Stimulated activated CD8-positive, alpha-beta memory T cell treated with anti-CD3 and anti-CD28 coated beads, Interleukin-7, amount 100 ng/mL, for 48 hours (primary cell): ENCODE measurements around the gene EIF2A.
"Not testable (repeated sequence)": the region's sequence is repeated elsewhere in the genome, so short reads cannot be mapped to it uniquely, and the experiment has no call there.

Experiments
- DNase-seq, 2 donors: peaks; one replicate each; pipeline ENCODE4 v3.0.0-alpha.2; 2020; ENCODE audit warnings: low read depth in 1 of 2; ENCODE audit errors: extremely low read depth in 1 of 2

The EIF2A gene

DNA sequence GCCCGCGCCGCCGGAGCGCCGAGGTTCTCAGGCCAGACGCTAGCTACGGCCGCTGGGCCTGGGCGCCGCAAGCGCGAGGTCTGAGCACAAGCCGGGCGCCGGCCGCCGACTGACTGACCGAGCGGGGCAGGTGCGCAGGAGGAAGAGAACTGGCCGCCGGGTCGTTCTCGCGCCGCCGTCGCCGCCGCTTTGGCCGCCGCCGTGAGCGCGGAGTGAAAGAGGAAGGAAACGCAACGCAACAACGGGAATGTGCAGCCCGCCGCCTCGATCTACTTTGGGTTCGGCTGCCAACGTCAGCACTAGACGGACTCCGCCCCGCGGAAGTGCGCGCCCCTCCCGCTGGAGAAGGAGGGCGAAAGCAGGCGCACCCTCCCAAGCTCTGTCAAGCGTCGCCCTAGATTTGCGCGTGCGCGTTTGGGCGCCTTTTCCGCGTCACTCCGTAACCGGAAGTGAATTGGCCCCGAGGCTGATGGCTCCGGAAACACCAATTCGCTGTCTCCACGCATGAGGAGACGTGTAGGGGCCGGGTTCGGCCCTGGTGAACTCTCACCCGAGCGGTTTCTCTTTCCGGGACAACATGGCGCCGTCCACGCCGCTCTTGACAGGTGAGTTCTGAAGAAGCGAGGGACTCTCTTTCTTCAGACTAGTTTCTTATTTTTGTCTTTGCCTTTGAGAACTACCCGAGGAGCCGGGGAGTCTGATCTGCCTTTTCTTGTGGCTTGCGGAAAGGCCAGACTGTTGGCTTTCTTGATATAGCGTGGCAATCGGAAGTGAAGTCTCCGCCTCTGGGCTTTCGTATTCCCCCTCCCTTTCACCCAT lies at the start of gene EIF2A, which contains the start of gene SERP1:
EIF2A (plus strand) TSS at position 562 of the 819 bp plus-strand sequence; CDS start at position 578, 16 bp downstream.
SERP1 (minus strand) TSS at position 271 of the 819 bp plus-strand sequence. CDS start 361 bp downstream, outside the sequence.
- peak; percentile 96 to 98 for DNase-seq

DNA sequence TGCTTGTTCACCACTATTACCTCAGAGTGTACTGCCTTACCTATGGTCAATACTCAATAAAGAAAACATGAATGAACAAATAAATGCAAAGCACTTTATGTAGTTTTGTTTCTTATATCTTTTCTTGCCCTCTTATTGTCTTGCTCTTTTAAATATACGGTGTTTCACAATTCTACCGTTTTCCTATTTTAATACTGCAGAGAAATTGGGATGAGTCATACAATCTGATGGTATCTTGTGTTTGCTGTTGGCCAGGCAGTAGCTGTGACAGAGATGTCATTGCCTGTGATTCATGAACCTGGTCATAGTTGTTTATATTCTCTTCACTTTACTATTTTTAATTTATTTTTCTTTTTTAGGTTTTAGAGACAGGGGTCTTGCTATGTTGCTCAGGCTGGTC lies 48.6 kb upstream of the EIF2A start:
- no peak for DNase-seq

DNA sequence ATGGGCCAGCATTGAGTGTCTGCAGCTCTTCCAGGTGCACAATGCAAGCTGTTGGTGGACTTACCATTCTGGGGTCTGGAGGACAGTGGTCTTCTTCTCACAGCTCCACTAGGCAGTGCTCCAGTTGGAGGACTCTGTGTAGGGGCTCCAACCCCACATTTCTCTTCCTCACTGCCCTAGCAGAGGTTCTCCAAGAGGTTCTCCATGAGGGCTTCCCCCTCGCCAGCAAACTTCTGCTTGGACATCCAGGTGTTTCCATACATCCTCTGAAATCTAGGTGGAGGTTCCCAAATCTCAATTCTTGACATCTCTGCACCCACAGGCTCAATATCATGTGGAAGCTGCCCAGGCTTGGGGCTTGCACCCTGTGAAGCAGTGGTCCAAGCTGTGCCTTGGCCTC lies 45.6 kb upstream of the EIF2A start:
- not testable (repeated sequence) for DNase-seq

DNA sequence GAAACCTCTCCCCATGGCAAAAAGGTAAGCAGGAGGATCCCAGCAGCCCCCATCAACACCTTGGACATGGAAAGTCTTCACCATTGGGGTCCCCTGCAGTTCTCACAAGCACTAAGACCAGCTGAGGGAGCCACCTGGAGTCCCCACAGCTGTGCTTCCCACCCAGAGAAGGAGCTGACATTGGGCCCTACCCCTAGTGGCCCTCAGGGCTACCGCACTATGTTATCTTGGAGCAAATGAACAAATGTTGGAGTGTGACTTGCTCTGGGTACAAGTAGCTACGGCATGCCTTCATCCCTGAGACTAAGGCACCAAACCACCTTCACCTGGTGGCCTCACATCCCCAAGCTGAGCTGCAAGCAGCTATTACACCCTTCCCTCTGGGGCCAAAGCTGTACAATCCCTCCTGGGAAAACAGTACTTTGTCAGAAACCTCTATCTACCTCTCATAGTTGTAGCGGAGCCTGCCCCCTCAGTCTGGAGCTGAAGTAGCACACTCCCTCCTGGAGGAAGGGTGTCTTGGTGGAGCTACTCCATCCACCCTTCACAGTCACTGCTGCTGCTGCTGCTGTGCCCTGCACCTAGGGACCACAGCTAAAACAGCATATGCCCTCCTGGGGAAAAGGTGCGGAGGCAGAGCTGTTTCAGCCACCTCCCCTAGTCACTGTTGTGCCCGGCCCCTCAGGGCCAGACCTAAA lies 43.0 kb upstream of the EIF2A start:
- DNase-seq = no peak

DNA sequence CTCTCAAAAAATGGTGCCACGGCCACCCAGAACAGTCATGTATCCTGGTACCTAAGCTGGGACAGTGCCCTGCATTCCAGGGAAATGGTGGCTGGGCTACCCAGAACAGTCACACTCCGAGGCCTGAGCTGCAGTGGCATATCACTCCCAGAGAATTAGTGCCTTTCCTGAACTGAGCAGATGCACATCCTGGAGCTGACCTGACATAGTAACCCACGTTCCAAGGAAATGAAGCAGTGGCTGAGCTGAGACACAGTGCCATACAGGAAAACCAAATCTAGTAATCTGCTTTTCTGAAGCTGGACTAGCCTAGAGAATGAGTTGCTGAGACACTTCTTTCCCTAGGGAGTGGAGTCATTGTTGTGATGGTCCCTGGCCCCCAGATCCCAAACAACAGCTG lies 42.1 kb upstream of the EIF2A start:
- no peak for DNase-seq

DNA sequence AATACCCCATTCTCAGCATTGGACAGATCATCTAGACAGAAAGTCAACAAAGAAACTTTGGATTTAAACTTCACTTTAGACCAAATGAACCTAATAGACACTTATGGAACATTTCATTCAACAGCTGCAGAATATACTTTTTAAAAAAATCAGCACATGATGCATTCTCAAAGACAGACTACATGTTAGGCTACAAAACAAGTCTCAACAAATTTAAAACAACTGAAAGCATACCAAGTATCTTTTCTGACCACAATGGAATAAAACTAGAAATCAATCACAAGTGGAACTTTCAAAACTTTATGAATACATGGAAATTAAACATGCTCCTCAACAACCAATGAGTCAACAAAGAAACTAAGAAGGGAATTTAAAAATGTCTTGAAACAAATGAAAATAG lies 38.2 kb upstream of the EIF2A start:
- DNase-seq = no peak

DNA sequence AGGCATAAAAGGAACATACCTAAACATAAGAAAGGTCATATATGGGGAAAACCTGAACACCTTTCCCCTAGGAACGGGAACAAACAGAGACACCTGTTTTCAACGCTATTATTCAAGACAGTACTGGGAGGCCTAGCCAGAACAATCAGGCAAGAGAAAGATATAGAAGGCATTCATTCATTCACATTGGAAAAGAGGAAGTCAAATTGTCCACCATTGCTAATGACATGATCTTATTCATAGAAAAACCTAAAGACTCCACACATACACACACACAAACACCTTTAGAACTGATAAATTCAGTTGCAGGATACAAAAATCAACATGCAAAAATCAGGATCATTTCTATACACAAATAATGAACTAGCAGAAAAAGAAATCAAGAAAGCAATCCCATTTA lies 36.8 kb upstream of the EIF2A start:
- no peak for DNase-seq

DNA sequence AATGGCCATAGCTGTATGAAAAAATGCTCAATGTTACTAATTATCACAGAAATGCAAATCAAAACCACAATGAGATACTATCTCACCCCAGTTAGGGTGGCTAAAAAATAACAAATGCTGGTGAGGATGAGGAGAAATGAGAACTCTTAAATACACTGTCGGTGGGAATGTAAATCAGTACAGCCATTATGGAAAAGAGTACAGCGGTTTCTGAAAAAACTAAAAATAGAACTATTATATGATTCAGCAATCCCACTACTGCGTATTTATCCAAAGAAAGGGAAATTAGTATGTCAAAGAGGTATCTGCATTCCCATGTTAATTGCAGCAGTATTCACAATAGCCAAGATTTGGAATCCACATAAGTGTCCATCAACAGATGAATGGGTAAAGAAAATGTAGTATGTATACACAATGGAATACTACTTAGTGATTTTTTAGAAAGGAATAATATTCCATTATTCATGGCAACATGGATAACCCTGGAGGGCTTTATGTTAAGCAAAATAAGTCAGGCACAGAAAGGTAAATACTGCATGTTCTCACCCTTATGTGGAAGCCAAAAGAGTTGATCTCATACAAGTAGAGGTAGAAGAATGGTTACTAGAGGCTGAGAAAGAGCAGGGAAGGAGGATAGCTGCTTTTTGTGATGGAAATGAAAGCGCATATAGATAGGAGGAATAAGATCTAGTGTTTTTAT lies 35.3 kb upstream of the EIF2A start:
- no peak for DNase-seq

DNA sequence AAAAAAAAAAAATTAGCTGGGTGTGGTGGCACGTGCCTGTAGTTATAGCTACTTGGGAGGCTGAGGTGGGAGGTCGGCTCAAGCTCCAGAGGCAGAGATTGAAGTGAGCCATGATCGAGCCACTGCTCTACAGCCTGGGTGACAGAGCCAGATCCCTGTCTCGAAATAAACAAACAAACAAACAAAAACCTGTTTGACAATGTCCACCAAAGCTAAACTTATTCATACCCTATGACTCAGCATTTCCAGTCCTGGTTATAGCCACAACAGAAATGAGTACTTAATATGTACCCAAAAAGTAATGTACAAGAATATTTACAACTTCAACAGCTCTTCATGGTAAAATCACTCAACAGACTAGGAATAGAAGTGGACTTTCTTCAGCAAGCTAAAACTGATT lies 31.4 kb upstream of the EIF2A start:
- no peak for DNase-seq

DNA sequence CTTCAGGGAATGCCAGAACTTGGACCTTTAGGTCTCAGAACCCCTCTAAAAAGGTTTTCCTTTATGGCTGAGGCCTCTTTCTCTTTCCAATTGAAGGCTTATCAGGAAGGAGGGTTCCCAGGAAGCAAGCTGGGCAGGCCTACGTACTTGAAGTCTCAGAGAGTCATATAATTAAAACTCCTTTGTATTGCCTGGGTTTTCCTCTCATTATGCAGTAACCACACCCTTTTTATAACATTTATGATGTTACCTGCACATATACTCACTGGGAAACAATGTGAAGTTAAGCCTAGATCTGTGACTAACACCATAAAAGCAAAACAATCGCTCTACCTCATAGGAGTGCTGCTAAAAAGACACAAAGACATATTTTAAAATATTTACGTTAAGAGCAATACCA lies 27.6 kb upstream of the EIF2A start:
- DNase-seq = no peak

DNA sequence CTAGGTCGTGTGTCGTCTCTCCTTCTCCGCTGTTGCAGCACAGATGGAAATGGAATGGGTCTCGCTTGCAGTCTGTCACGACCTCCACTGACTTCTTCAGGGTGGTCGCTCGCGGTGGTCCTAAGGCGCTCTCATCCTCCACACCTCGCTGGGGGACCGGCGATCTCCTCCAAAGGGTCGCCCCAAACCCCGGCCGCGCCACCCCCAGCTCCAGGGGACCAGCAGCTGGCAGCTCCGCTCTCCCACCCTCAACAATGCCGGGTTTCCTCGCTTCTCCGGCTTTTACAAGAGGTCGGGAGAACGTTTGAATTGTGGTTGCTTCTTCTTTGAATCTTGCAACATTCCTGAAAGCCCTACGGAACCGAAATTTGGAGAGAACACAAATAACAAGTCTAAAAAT lies 26.2 kb upstream of the EIF2A start:
- no peak for DNase-seq

DNA sequence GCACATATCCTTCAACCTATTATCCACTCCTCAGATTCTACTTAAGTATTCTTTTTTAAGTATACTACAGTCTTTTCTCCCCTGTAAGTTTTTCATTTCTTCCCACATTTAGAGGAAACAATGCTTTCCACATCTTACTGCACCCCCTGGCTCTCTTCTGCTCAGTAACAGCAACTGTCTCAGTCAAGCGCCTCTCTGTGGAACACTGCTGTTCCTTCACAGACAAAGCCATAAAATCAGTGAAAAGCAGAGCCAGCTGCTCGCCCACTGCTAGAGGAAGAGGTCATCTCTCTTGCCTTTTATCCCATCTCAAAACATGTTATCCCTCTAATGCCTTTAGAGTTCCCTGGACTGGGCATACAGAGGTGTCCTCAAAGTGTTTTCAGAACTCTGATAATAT lies 25.1 kb upstream of the EIF2A start:
- no peak for DNase-seq

DNA sequence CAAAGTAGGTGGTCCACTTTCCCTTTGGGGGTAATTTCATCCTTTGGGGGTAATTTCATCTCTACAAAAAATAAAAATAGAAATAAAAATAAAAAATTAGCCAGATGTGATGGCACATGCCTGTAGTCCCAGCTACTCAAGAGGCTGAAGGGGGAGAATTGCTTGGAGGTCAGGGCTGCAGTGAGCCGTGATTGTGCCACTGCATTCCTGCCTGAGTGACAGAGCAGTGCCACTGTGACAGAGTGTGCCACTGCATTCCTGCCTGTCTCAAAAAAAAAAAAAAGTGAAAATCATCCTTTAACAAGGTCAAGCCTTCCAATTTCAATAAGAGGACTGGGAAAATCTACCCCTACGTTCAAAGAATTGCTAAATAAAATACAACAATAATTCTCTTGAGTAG lies 23.0 kb upstream of the EIF2A start:
- no peak for DNase-seq

DNA sequence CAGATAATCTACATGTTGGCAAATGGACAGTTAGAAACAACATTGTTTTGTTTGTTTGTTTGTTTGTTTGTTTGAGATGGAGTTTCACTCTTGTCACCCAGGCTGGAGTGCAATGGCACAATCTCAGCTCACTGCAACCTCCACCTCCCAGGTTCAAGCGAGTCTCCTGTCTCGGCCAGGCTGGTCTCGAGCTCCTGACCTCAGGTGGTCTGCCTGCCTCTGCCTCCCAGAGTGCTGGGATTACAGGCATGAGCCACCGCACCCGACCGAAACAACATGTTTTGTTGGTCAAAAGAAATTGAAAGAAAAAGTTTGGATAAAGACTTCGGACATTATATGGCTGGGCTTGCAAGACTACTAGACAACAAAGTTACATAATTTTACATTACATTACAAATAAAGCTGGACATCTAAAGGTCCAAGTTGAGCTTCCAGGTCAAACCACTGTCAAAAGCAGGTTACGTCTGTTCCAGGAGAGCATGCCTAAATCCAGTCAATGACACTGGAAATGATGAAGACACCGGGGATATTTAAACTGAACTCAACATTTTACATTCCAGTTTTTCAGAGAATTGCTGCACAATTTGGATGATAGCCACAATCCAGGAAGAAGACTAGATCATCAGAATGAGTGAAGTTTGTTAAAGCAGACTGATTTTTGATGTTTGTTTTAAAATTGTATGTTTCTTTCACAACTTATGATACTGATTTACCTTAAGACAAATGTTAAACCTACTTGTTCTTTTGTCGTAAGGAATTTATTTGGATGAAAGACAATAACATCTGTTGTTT lies 18.9 kb upstream of the EIF2A start:
- no peak for DNase-seq

DNA sequence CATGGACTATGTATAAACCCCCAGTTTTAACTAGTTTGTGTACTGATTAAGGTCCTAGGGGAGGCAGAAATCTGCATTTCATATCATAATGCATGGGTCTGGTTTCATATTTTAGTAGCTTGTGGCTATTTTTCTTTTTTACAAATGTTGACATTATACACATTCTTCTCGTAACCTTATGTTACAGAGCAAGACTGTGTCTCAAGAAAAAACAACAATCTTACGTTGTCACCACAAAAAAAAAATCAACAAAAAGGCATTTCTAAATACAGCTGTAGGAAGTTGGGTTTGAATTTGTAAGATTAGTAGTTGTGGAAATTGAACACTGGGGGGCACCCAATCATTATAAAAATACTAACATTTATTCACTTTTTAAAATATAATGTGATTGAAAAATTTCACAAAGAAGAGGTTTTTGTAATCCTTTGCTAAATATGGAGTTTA lies 18.2 kb upstream of the EIF2A start:
- no peak for DNase-seq

DNA sequence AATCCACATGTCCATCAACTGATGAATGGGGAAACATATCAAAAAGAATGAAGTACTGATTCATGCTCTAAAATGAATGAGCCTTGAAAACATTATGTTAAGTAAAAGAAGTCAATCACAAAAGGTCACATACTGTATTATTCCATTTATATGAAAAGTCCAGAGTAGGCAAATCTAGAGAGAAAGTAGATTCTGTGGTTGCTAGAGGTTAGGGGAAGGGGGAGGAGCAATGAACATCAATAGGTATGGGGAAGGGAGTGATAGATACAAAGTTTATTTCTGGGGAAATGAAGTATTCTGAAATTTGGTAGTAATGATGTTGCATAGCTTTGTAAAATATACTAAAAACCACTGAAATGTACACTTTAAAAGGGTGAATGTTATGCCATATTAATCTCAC lies 14.8 kb upstream of the EIF2A start:
- DNase-seq = no peak

DNA sequence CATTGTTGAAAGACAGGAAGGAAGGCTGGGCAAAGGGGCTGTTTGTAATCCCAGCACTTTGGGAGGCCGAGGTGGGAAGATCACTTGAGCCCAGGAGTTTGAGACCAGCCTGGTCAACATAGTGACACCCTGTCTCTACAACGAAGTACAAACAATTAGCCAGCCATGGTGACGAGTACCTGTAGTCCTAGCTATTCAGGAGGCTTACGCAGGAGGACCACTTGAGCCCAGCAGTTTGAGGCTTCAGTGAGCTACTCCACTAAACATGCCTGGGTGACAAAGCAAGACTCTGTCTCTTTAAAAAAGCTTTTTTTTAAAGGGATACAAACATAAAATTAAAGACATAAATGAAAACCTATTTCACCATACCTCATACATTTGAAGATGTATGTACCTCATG lies 11.4 kb upstream of the EIF2A start:
- no peak for DNase-seq

DNA sequence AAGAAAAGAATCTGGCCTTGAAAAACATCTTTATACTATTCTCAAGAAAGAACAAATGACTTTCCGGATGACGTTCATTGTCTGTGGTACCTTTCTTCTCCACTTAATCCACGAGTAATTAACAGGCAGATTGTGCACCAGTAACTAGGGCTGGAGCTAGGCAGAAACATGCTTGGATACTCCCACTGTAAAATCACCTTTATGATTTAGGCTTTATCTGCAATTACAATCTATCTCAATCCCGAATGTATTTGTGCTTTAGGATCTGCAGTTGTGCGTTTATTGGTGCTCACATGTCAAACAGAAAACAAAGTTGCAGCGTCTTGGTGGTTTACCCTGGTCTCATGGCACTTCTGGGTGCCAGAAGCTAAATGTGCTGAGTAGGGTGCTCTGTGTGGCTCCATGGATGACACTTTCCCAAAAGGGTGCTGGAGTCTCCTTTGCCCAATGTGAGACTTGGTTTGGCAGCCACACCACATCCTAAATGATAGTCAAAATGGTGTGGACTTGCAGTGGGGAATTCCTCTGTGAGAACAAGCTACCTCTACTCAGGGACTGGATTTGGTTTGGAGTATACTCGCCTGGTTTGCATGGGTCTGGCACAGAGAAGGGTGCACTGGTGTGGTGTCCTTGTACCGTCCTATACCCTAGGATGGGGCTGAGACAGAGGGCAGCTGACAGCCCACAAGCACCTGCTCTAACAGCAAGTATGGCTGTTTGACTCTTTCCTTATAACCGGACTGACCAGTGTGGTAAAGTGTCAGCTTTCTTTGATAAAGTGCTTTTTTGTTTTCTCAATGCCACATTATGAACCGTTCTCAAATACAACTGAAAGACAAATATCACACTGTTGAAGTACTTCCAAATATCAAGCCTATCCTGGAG lies 8.0 kb upstream of the EIF2A start:
- DNase-seq = no peak

DNA sequence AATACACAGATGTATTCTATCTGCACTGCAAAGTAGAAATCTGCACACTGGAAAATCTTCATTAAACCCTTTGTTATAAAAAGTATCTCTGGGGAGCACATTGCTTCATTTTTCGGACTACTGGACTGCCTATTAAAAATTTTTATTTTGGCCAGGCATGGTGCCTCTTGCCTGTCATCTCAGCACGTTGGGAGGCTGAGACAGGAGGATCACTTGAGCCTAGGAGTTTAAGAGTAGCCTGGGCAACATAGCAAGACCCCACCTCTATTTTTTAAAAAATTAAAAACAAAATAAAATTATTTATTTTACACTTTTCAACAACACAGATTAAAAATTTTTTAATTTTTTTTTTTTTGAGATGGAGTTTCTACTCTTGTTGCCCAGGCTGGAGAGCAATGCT lies 6.3 kb upstream of the EIF2A start:
- no peak for DNase-seq

DNA sequence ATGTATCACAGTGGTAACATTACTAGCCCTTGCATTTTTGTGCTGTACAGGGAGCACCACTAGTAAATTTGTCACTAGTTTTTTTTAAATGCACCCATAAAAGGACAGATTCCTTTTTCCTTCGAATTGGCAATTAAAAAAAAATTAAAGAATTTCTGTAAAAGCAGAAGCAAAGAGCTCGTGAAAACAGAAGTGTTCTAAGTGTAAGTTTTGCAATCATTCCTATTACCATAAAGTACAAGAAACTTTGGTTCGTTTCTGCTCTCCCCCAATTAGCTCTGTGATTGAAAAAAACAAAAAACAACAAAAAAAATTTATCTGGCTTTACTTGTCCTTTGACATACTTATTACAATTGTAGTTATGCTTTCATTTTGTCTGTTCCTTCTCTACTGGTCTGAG lies 5.6 kb upstream of the EIF2A start:
- DNase-seq = no peak
